Measurements from ENCODE around the gene MPZL2. TPM values are rescaled to one million over a fixed set of nuclear protein-coding genes. Genes with fewer than 3 reads are reported as not detected.

MPZL2 gene
- total and polyA plus RNA-seq, 2 of the 8 experiments (the other 6 are each of a cell fraction or from before 2014, with no cell fraction given): 2.4 to 3.2 TPM

- no peak overlapping the region for H3K4me3 ChIP-seq (ENCODE audit: extremely low read depth in 1 of 4, insufficient read depth in 2 of 4, low read depth in 3 of 4, low read length in 4 of 4)
- no peak overlapping the region for H3K4me2 ChIP-seq (ENCODE audit: insufficient read depth in 1 of 2, low read depth in 2 of 2, low read length in 2 of 2)
- no peaks in the 10 kb centered on the region for H3K36me3 ChIP-seq (ENCODE audit: control insufficient read depth in 2 of 4, insufficient read depth in 4 of 4, low read length in 3 of 4)
- H2BK120ac ChIP-seq (replicated peaks; ENCODE audit: low read depth, low read length): no peak overlapping the region
- no peak overlapping the region for H2BK5ac ChIP-seq (ENCODE audit: low read depth, low read length)
- no peak overlapping the region for H4K8ac ChIP-seq (ENCODE audit: extremely low read depth, insufficient read depth, low read length)
- no peak overlapping the region for H2BK15ac ChIP-seq (ENCODE audit: low read length)
- DNase-seq (ENCODE audit: low read depth in 1 of 2, low spot score in 2 of 2): no peak
- no peaks in the 10 kb centered on the region for H3K79me1 ChIP-seq (ENCODE audit: low read depth, low read length)
- H3K14ac ChIP-seq (ENCODE audit: insufficient read length): no peak overlapping the region
- H2AK5ac ChIP-seq (ENCODE audit: low read depth, low read length): no peak overlapping the region
- H3K9ac ChIP-seq (replicated peaks in 1 of 4; ENCODE audit: extremely low read depth in 1 of 4, low read depth in 3 of 4, low read length in 3 of 4): no peak overlapping the region
- H3K56ac ChIP-seq (replicated peaks; ENCODE audit: insufficient read length, low read depth, low read length): no peak overlapping the region
- H2AFZ ChIP-seq (ENCODE audit: low read length): no peak overlapping the region
- no peak overlapping the region for H3K27ac ChIP-seq (ENCODE audit: low read depth, low read length)
- H3K9me3 ChIP-seq (ENCODE audit: insufficient read depth in 2 of 2, low read depth in 1 of 2, low read length in 1 of 2): no peaks in the 10 kb centered on the region
- FAIRE-seq: no peak
- CTCF ChIA-PET (ENCODE audit: partially characterized antibody): interaction anchor here (0.6 to 2.1 kb wide), 8 partner anchors 10 to 141 kb away, joined by 3 to 11 read pairs (median 4); no protein-coding TSS in a partner anchor
- no peak overlapping the region for H4K5ac ChIP-seq (ENCODE audit: insufficient read length, low read depth, low read length)
- POLR2A ChIA-PET (ENCODE audit: partially characterized antibody): no interaction called here
- H3K23ac ChIP-seq (ENCODE audit: insufficient read length): no peak overlapping the region
- peaks cover 0 to 4% (median 0%) of the 10 kb centered on the region in 4 experiments; a peak in 2 of 7 replicates for H3K27me3 ChIP-seq (replicated peaks in 1 of 4; ENCODE audit: control insufficient read depth in 3 of 4, extremely low read depth in 1 of 4, insufficient read depth in 3 of 4, low read length in 3 of 4)
- no peaks in the 10 kb centered on the region for H3K79me2 ChIP-seq (ENCODE audit: control insufficient read depth in 1 of 2, insufficient read depth in 2 of 2, low read length in 2 of 2)
- TF ChIP-seq RBBP5 (IDR thresholded peaks at IDR 0.05; ENCODE audit: borderline replicate concordance, low read depth, low read length) (no peak), KDM5A (IDR thresholded peaks at IDR 0.05; ENCODE audit: low read length) (no peak), USF2 (IDR thresholded peaks at IDR 0.05; ENCODE audit: low read length) (no peak), CHD2 (IDR thresholded peaks at IDR 0.05; ENCODE audit: low read length) (no peak), HDAC6 (IDR thresholded peaks at IDR 0.05; ENCODE audit: low read depth, low read length) (no peak), JUN (IDR thresholded peaks at IDR 0.05; ENCODE audit: low read depth, low read length) (no peak), SP1 (IDR thresholded peaks at IDR 0.05; ENCODE audit: low read depth, low read length) (no peak), TEAD4 (IDR thresholded peaks at IDR 0.05; ENCODE audit: low read depth, low read length) (no peak), TAF1 (IDR thresholded peaks at IDR 0.05; ENCODE audit: low read depth, low read length) (no peak)
- H3K18ac ChIP-seq (ENCODE audit: extremely low read depth, low read length): no peak overlapping the region
- peaks cover 9% of the 10 kb centered on the region; the same call in 1 of the 2 replicates for H3K23me2 ChIP-seq (ENCODE audit: low read depth, low read length)
- WGBS, 2 experiments (ENCODE audit: extremely low coverage in 1 of 2, insufficient coverage in 1 of 2, insufficient read length in 1 of 2, insufficient replicate concordance in 2 of 2, low coverage in 1 of 2, low lambda C conversion rate in 2 of 2, missing lambda C conversion rate in 1 of 2): 98% methylated on average over 2 of the region's 2 CpGs; no CpG with 5 or more reads in 1 of the 2 experiments
- no peak overlapping the region for H3K4ac ChIP-seq (replicated peaks; ENCODE audit: insufficient read length, low read depth, low read length)
- H3K4me1 ChIP-seq (replicated peaks in 1 of 4; ENCODE audit: control insufficient read depth in 3 of 4, insufficient read depth in 4 of 4, low read length in 3 of 4): peaks cover 7 to 11% (median 7%) of the 10 kb centered on the region in 4 experiments
- no peak overlapping the region for H4K91ac ChIP-seq (replicated peaks; ENCODE audit: insufficient read length, low read length)
- H2BK20ac ChIP-seq (ENCODE audit: low read length): no peak overlapping the region
- no peak overlapping the region for H2BK12ac ChIP-seq (ENCODE audit: low read depth, low read length)
- H4K20me1 ChIP-seq (replicated peaks in 1 of 2; ENCODE audit: control insufficient read depth in 1 of 2, insufficient read depth in 2 of 2, low read length in 2 of 2): no peaks in the 10 kb centered on the region
These were observed 48.2 kb upstream of the MPZL2 start for GRCh38 chr11:118312328-118312727.

All from H1 (cell line).